ENCODE measurements around the gene BTBD9.
"Not testable (repeated sequence)": the region's sequence is repeated elsewhere in the genome, so short reads cannot be mapped to it uniquely, and the experiment has no call there.

BTBD9 gene

GRCh38 chr6:38648629-38649028 lies 8.9 kb upstream of the BTBD9 start:
- DNase-seq, result no peak

GRCh38 chr6:38646166-38646878 lies 6.6 kb upstream of the BTBD9 start:
- DNase-seq, result no peak

- no peak for DNase-seq
Observed at GRCh38 chr6:38644951-38645350, 5.2 kb upstream of the BTBD9 start.

- DNase-seq, result no peak
Observed at GRCh38 chr6:38640216-38640909, 634 bp upstream of the BTBD9 start.

- no peak for DNase-seq
Observed at GRCh38 chr6:38638941-38639497, 710 bp downstream of the BTBD9 start.

- DNase-seq, result no peak
Observed at GRCh38 chr6:38637756-38638155, 2.0 kb downstream of the BTBD9 start.

- DNase-seq, result no peak
Observed at GRCh38 chr6:38636027-38636426, 3.7 kb downstream of the BTBD9 start.

GRCh38 chr6:38634518-38634917 lies 5.2 kb downstream of the BTBD9 start:
- DNase-seq, result no peak

GRCh38 chr6:38632490-38632889 lies 7.2 kb downstream of the BTBD9 start:
- DNase-seq, result no peak

- no peak for DNase-seq
Observed at GRCh38 chr6:38631186-38631783, 8.4 kb downstream of the BTBD9 start.

GRCh38 chr6:38625217-38625616 lies 14.5 kb downstream of the BTBD9 start:
- no peak for DNase-seq

GRCh38 chr6:38619342-38619741 lies 20.4 kb downstream of the BTBD9 start:
- not testable (repeated sequence) for DNase-seq

GRCh38 chr6:38618301-38618700 lies 21.4 kb downstream of the BTBD9 start:
- DNase-seq, result not testable (repeated sequence)

- no peak for DNase-seq
Observed at GRCh38 chr6:38617856-38618255, 21.9 kb downstream of the BTBD9 start.

- no peak for DNase-seq
Observed at GRCh38 chr6:38612143-38612965, 27.4 kb downstream of the BTBD9 start.

GRCh38 chr6:38610050-38610625 lies 29.6 kb downstream of the BTBD9 start:
- no peak for DNase-seq

GRCh38 chr6:38604700-38605099 lies 35.0 kb downstream of the BTBD9 start:
- DNase-seq, result no peak

- DNase-seq, result no peak
Observed at GRCh38 chr6:38603966-38604365, 35.8 kb downstream of the BTBD9 start.

GRCh38 chr6:38603496-38603895 lies 36.2 kb downstream of the BTBD9 start:
- DNase-seq, result no peak

GRCh38 chr6:38599966-38600550 lies 39.7 kb downstream of the BTBD9 start:
- no peak for DNase-seq

GRCh38 chr6:38599261-38599660 lies 40.5 kb downstream of the BTBD9 start:
- no peak for DNase-seq

GRCh38 chr6:38593998-38594665 lies 45.6 kb downstream of the BTBD9 start:
- no peak for DNase-seq

Data from SHP77 treated with DMSO at 0.1 percent for 48 hours (cell line).